SH-SY5Y (cell line): ENCODE data around the gene SH3GL2.

Experiments used
- GATA2 ChIP-seq: IDR thresholded peaks from 2 replicates; pipeline ENCODE4 v1.6.1; 2011; ENCODE audit warnings: mild to moderate bottlenecking, low read depth, low read length
- GATA3 ChIP-seq: IDR thresholded peaks from 2 replicates; pipeline ENCODE4 v1.6.1; 2011; ENCODE audit warnings: low read depth, mild to moderate bottlenecking, low read length, moderate library complexity

DNA sequence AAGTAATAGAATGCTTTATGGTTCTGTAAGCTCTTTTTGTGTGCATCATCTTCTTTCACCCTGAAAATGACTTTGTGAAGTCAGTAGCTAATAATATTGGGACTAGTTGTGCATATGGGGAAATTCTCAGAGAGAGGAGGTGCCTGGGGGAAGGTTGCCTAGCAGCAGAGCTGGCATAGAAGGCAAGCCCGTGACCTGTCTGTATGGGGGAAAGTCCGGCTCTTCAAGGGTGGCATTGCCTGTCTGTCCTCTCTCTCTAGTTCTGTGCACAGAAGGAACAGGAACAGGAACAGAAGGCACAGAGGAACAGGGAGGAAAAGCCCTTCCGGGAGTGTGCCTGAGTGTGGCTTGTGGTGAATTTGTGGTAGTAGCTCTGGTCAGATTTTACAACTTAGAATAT lies 33.1 kb downstream of the SH3GL2 start:
- TF ChIP-seq GATA2 (no peak), GATA3 (no peak)
